Astrocyte of the spinal cord (primary cell): ENCODE measurements around the gene GAREM2.

ENCODE experiments used
- DNase-seq: peaks from one replicate; pipeline ENCODE4 v3.0.0; 2011; ENCODE audit warnings: low read depth, low spot score
- H3K4me3 ChIP-seq: 2 replicates; pipeline ENCODE4 v1.5.1; 2011; ENCODE audit warnings: low read depth, mild to moderate bottlenecking, low read length, moderate library complexity
- in situ Hi-C: cut with HindIII; loops from 2 replicates; pipeline ENCODE4 v1.10.0; 2017; ENCODE audit warnings: low sequenced_read_pairs
- TF ChIP-seq, protein P1 (sequence below): IDR thresholded peaks from 2 replicates; pipeline ENCODE4 v1.5.1; 2012; ENCODE audit warnings: low read depth, mild to moderate bottlenecking, low read length, inconsistent platforms

GAREM2 gene

GRCh38 chr2:26139269-26140183 lies 33.4 kb upstream of the GAREM2 start:
- H3K4me3 ChIP-seq: no peak overlapping the region
- DNase-seq: no peak
- TF ChIP-seq, protein P1, sequence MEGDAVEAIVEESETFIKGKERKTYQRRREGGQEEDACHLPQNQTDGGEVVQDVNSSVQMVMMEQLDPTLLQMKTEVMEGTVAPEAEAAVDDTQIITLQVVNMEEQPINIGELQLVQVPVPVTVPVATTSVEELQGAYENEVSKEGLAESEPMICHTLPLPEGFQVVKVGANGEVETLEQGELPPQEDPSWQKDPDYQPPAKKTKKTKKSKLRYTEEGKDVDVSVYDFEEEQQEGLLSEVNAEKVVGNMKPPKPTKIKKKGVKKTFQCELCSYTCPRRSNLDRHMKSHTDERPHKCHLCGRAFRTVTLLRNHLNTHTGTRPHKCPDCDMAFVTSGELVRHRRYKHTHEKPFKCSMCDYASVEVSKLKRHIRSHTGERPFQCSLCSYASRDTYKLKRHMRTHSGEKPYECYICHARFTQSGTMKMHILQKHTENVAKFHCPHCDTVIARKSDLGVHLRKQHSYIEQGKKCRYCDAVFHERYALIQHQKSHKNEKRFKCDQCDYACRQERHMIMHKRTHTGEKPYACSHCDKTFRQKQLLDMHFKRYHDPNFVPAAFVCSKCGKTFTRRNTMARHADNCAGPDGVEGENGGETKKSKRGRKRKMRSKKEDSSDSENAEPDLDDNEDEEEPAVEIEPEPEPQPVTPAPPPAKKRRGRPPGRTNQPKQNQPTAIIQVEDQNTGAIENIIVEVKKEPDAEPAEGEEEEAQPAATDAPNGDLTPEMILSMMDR: no peak
- in situ Hi-C loops: no loop called here

DNA sequence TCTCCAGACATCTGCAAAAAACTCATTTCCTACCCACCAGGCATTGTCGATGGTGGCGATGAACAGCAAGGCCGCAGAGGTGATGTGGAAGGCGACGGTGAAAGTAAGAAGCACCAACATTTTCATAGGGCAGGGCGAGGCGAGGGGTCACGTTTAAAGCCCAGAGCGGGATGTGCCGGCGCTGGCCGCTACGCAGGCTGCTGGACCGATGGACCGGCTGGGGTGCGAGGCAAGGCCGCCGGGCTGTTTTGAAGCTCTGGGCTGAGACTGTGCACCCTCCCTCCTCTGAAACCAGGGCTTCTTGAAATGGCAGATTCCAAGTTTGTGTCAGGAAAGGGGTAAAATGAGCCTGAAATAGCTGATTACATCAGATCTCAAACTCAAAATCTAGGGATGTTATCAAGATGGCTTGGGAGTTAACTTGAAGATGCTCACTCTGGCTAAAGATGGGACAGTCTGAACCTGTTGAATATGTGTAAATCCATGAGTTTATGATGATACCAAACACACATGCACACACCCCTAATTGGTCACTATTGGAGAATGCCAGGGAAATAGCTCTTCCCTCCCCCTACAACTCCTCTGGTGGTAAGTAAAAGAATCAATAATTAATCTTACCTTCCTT lies 31.6 kb upstream of the GAREM2 start:
- no peak for DNase-seq
- in situ Hi-C loops: no loop called here
- TF ChIP-seq, protein P1: no peak
- H3K4me3 ChIP-seq: no peak overlapping the region

DNA sequence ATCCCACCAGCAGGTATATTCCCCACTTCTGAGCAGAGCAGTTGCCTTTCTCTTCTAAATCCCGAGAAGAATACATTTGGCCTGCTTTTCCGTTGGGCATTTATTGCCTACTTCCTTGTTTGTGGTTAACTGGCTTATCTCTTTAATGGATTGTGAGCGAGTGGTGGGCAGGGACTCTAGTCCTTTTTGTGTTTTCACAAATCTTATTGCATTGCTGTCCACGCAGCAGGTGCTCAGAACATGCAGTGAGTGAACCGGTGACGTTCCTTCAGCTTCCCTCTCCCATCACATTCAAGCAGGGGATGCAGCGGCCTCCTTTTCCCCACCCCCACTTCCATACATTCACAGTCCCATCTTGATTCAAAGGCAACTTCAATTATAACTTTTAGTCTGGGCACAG lies 28.9 kb upstream of the GAREM2 start:
- DNase-seq: no peak
- in situ Hi-C loops: no loop called here
- no peak overlapping the region for H3K4me3 ChIP-seq
- TF ChIP-seq, protein P1: no peak

GRCh38 chr2:26144953-26145680 lies 27.8 kb upstream of the GAREM2 start:
- in situ Hi-C loops: no loop called here
- DNase-seq: peak; percentile 64
- no peak overlapping the region for H3K4me3 ChIP-seq
- TF ChIP-seq, protein P1: peak; percentile 77

DNA sequence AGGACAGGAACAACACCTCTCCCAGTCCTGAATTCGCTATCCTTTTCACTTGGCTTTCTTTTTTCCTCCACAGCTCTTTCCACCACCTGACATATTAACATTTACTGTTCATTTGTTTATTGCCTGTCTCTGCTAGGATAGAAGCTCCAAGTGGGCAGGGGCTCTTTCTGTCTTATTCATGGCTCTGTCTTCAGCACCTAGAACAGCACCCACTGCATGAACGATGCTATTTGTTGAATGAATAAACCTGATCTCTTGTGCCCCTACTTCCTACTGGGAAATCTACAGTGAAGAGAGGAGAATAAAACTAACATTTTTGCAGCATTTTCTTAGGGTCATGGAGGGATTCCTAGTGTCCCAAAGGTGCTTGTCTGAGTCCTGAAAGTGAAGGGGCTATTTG lies 24.4 kb upstream of the GAREM2 start:
- in situ Hi-C loops: no loop called here
- no peak overlapping the region for H3K4me3 ChIP-seq
- TF ChIP-seq, protein P1: no peak

GRCh38 chr2:26150243-26150642 lies 22.6 kb upstream of the GAREM2 start:
- TF ChIP-seq, protein P1: no peak
- in situ Hi-C loops: no loop called here
- DNase-seq: no peak
- H3K4me3 ChIP-seq: no peak overlapping the region

More for the DNA sequence above, 24.4 kb upstream of the GAREM2 start:
- DNase-seq: peak; percentile 21
